ENCODE results near the gene GTF2E1. TPM values are rescaled to one million over a fixed set of nuclear protein-coding genes. Genes with fewer than 3 reads are reported as not detected.

The GTF2E1 gene
- total and polyA plus RNA-seq, 2 of the 4 experiments (the other 2 are of a cell fraction): 8.2 to 18.5 TPM

DNA sequence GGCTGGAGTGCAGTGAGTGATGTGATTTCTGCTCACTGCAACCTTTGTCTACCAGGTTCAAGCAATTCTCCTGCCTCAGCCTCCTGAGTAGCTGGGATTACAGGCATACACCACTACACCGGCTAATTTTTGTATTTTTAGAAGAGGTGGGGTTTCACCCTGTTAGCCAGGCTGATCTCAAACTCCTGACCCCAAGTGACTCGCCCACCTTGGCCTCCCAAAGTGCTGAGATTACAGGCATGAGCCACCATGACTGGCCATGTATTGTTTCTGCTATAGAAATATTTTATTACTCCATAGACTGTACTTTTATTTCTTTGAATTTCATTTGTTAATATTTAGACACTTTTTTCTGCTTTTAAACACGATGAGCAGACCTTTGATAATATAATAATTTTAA lies 60.4 kb downstream of the GTF2E1 start:
- Histone ChIP-seq H2AFZ (replicated peaks; ENCODE audit: low read length, poor library complexity) (no peak overlapping the region), H2BK5ac (ENCODE audit: low read depth, low read length, poor library complexity, severe bottlenecking) (no peak overlapping the region), H2BK120ac (ENCODE audit: low read depth, low read length) (no peak overlapping the region), H3K4me3 (ENCODE audit: insufficient read depth, low read depth, low read length) (no peak overlapping the region), H4K5ac (ENCODE audit: low read depth, low read length) (no peak overlapping the region), H3K27ac (ENCODE audit: insufficient read depth, low read length) (no peak overlapping the region), H2BK15ac (ENCODE audit: low read depth, low read length) (no peak overlapping the region), H2BK20ac (ENCODE audit: low read depth, low read length) (no peak overlapping the region), H3K9me1 (ENCODE audit: insufficient read depth, low read length) (no peaks in the 10 kb centered on the region; the same call in 1 of the 2 replicates), H3K9me3 (ENCODE audit: control insufficient read depth, insufficient read depth, low read length) (no peaks in the 10 kb centered on the region), H3K18ac (ENCODE audit: low read depth, low read length) (no peak overlapping the region), H3K4ac (ENCODE audit: low read depth, low read length) (no peak overlapping the region), H3K27me3 (ENCODE audit: control insufficient read depth, insufficient read depth, low read length) (no peaks in the 10 kb centered on the region), H3K14ac (replicated peaks; ENCODE audit: low read depth, low read length) (no peak overlapping the region), H3K4me2 (ENCODE audit: low read depth, low read length) (no peak overlapping the region), H3K79me1 (ENCODE audit: low read depth in 1 of 2, low read length in 2 of 2) (no peaks in the 10 kb centered on the region), H4K8ac (ENCODE audit: low read depth in 2 of 2, low read length in 2 of 2) (no peak overlapping the region), H2AK5ac (ENCODE audit: low read depth, low read length) (no peak overlapping the region), H4K20me1 (ENCODE audit: insufficient read depth, low read length) (no peaks in the 10 kb centered on the region), H4K91ac (ENCODE audit: insufficient read depth, low read depth, low read length) (no peak overlapping the region), H3K4me1 (ENCODE audit: control insufficient read depth, insufficient read depth, low read length) (no peaks in the 10 kb centered on the region), H3K9ac (ENCODE audit: low read depth, low read length) (no peak overlapping the region), H3K56ac (ENCODE audit: extremely low read depth, insufficient read depth, low read length) (no peak overlapping the region), H2AK9ac (replicated peaks; ENCODE audit: low read depth, low read length, poor library complexity) (no peak overlapping the region), H3K23ac (ENCODE audit: low read depth, low read length) (no peak overlapping the region), H3K36me3 (ENCODE audit: control insufficient read depth, insufficient read depth, low read length) (no peaks in the 10 kb centered on the region)
- ChIA-PET CTCF (interaction anchor here (2.6 kb wide), 1 partner anchor 8 kb away, joined by 13 read pairs; no protein-coding TSS in a partner anchor), POLR2A (ENCODE audit: unreplicated experiment) (no interaction called here)
- DNase-seq: no peak
- intact Hi-C loops (cut with micrococcal nuclease): no loop called here
- in situ Hi-C loops (cut with MboI; ENCODE audit: low sequenced_read_pairs): no loop called here
- no peak for ATAC-seq (ENCODE audit: low read depth)
- no CpG with 5 or more reads among the region's 3 CpGs for WGBS, 2 experiments (ENCODE audit: extremely low coverage in 2 of 2, insufficient read length in 1 of 2)
- TF ChIP-seq NFE2L2 (IDR thresholded peaks at IDR 0.05; ENCODE audit: low read depth, low read length): no peak
- TF ChIP-seq, protein P1, sequence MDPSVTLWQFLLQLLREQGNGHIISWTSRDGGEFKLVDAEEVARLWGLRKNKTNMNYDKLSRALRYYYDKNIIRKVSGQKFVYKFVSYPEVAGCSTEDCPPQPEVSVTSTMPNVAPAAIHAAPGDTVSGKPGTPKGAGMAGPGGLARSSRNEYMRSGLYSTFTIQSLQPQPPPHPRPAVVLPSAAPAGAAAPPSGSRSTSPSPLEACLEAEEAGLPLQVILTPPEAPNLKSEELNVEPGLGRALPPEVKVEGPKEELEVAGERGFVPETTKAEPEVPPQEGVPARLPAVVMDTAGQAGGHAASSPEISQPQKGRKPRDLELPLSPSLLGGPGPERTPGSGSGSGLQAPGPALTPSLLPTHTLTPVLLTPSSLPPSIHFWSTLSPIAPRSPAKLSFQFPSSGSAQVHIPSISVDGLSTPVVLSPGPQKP (IDR thresholded peaks at IDR 0.05; ENCODE audit: borderline replicate concordance, low read depth, low read length): no peak
- TF ChIP-seq USF2 (IDR thresholded peaks at IDR 0.05; ENCODE audit: low read depth, low read length): no peak
- TF ChIP-seq RCOR1 (IDR thresholded peaks at IDR 0.05; ENCODE audit: insufficient replicate concordance, low read length): no peak
- BruUV-seq (replicated peaks): no TSS peak
- dilution Hi-C loops (cut with HindIII; ENCODE audit: low sequenced_read_pairs, unreplicated experiment): no loop called here

All from IMR-90 (cell line).